ENCODE data around the gene PTGFRN.

Gene PTGFRN

DNA sequence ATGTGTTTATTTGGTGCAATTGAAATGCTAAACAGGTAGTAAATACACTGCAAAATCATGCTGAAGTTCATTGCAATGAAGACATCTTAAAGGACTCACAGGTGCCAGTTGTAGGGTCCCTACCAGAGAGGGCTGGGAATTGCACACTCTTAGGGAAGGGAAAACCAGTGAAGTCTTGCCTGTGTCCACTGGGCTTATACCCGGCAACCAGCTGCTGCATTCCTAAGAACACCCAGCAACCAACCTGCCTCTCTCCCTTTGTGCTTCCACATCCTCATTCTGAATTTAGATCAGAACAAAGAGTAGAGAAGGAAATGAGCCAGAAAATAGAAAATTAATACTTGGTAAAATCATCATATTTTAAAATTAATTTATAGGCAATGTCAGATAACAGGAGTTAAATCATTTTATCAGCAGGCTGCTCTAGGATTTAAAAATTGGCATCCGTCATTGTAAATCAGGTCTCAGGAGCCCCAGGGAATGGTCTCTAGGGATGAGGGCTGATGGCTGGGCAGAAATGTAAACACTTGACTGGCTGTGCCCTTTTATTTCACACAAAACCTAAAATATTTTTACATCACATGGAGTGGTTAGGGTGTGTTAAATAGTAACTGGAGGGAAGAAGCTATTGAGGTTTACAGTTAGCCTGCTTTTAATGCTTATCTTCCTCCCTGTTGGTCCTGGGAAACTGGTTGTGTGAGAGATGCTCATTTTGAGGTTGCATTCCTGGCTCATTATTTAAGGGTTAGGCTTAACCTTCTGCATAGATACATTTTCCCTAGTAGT lies 31.3 kb downstream of the PTGFRN start:
- Histone ChIP-seq H3K9me3 (ENCODE audit: insufficient read depth, low read depth, low read length) (no peaks in the 10 kb centered on the region), H3K4me3 (ENCODE audit: low read length) (no peak overlapping the region), H3K27me3 (ENCODE audit: insufficient read depth, low read length) (no peaks in the 10 kb centered on the region), H3K4me1 (ENCODE audit: insufficient read depth, low read length) (peaks cover 8% of the 10 kb centered on the region), H3K36me3 (ENCODE audit: insufficient read depth, low read depth, low read length) (peaks cover 29% of the 10 kb centered on the region), H3K27ac (ENCODE audit: low read length) (no peak overlapping the region), H3K9ac (ENCODE audit: low read depth, low read length) (no peak overlapping the region)

- no peak overlapping the region for H3K9ac ChIP-seq (ENCODE audit: low read depth, low read length)
- peaks cover 8% of the 10 kb centered on the region for H3K4me1 ChIP-seq (ENCODE audit: insufficient read depth, low read length)
- H3K4me3 ChIP-seq (ENCODE audit: low read length) = no peak overlapping the region
- H3K27me3 ChIP-seq (ENCODE audit: insufficient read depth, low read length) = no peaks in the 10 kb centered on the region
- H3K9me3 ChIP-seq (ENCODE audit: insufficient read depth, low read depth, low read length) = no peaks in the 10 kb centered on the region
- no peak overlapping the region for H3K27ac ChIP-seq (ENCODE audit: low read length)
- peaks cover 36% of the 10 kb centered on the region for H3K36me3 ChIP-seq (ENCODE audit: insufficient read depth, low read depth, low read length)
Observed at GRCh38 chr1:116941670-116942069, 32.0 kb downstream of the PTGFRN start.

GRCh38 chr1:116942344-116942743 lies 32.6 kb downstream of the PTGFRN start:
- Histone ChIP-seq H3K4me3 (ENCODE audit: low read length) (no peak overlapping the region), H3K9me3 (ENCODE audit: insufficient read depth, low read depth, low read length) (no peaks in the 10 kb centered on the region), H3K4me1 (ENCODE audit: insufficient read depth, low read length) (peaks cover 8% of the 10 kb centered on the region), H3K27me3 (ENCODE audit: insufficient read depth, low read length) (no peaks in the 10 kb centered on the region), H3K27ac (ENCODE audit: low read length) (no peak overlapping the region), H3K36me3 (ENCODE audit: insufficient read depth, low read depth, low read length) (peaks cover 42% of the 10 kb centered on the region), H3K9ac (ENCODE audit: low read depth, low read length) (no peak overlapping the region)

DNA sequence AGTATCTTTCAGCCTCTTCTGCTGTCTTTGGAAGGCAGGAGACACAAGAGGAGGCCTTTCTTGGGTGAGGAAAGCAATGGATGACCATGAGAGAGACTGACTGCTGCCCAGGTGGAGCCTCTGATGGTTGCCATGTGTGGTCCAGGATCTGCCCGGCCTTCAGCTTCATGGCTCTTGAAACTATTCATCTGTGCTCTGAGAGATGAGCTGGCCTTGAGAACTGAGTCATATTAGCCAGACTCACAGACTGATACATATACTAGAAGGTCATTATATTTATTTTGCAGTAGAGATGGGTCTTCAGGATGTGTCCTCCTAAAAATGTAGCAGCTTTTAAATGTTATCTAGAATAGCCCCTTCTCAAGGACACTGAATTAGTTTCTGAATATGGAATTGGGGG lies 33.7 kb downstream of the PTGFRN start:
- H3K4me1 ChIP-seq (ENCODE audit: insufficient read depth, low read length) = peaks cover 8% of the 10 kb centered on the region

DNA sequence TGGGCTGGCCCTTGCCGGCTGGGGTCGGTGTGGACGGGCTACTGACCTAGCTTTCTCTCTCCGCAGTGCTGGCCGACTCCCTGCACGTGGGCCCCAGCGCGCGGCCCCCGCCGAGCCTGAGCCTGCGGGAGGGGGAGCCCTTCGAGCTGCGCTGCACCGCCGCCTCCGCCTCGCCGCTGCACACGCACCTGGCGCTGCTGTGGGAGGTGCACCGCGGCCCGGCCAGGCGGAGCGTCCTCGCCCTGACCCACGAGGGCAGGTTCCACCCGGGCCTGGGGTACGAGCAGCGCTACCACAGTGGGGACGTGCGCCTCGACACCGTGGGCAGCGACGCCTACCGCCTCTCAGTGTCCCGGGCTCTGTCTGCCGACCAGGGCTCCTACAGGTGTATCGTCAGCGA lies 34.9 kb downstream of the PTGFRN start:
- Histone ChIP-seq H3K36me3 (ENCODE audit: insufficient read depth, low read depth, low read length) (peaks cover 55% of the 10 kb centered on the region), H3K4me3 (ENCODE audit: low read length) (no peak overlapping the region), H3K9me3 (ENCODE audit: insufficient read depth, low read depth, low read length) (no peaks in the 10 kb centered on the region), H3K9ac (ENCODE audit: low read depth, low read length) (no peak overlapping the region), H3K27me3 (ENCODE audit: insufficient read depth, low read length) (no peaks in the 10 kb centered on the region), H3K27ac (ENCODE audit: low read length) (no peak overlapping the region), H3K4me1 (ENCODE audit: insufficient read depth, low read length) (peaks cover 8% of the 10 kb centered on the region)

More for the DNA sequence above, 33.7 kb downstream of the PTGFRN start:
- no peak overlapping the region for H3K4me3 ChIP-seq (ENCODE audit: low read length)
- H3K9ac ChIP-seq (ENCODE audit: low read depth, low read length) = no peak overlapping the region
- no peaks in the 10 kb centered on the region for H3K9me3 ChIP-seq (ENCODE audit: insufficient read depth, low read depth, low read length)
- H3K27ac ChIP-seq (ENCODE audit: low read length) = no peak overlapping the region
- peaks cover 49% of the 10 kb centered on the region for H3K36me3 ChIP-seq (ENCODE audit: insufficient read depth, low read depth, low read length)
- H3K27me3 ChIP-seq (ENCODE audit: insufficient read depth, low read length) = no peaks in the 10 kb centered on the region

DNA sequence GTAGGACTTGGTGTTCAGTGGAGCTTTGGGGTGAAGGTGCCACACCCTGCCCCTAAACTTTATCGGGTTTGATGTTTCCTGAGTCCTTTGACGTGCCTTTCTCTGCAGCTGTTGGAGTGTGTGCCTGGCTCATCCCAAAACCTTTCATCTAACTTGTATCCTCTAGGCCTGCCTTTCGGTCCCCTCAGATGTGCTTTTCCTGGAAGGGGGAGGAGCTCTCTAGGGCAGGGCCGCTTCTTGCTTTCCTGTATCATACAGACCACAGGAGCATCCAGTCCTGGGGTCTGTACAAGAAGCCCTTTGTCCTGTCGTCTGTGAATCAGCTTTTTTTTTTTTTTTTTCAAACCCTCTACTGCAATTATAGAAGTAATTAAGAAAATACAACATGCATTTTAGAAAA lies 35.7 kb downstream of the PTGFRN start:
- Histone ChIP-seq H3K9me3 (ENCODE audit: insufficient read depth, low read depth, low read length) (no peaks in the 10 kb centered on the region), H3K36me3 (ENCODE audit: insufficient read depth, low read depth, low read length) (peaks cover 59% of the 10 kb centered on the region), H3K27me3 (ENCODE audit: insufficient read depth, low read length) (no peaks in the 10 kb centered on the region), H3K4me3 (ENCODE audit: low read length) (no peak overlapping the region), H3K27ac (ENCODE audit: low read length) (no peak overlapping the region), H3K4me1 (ENCODE audit: insufficient read depth, low read length) (peaks cover 7% of the 10 kb centered on the region), H3K9ac (ENCODE audit: low read depth, low read length) (no peak overlapping the region)

DNA sequence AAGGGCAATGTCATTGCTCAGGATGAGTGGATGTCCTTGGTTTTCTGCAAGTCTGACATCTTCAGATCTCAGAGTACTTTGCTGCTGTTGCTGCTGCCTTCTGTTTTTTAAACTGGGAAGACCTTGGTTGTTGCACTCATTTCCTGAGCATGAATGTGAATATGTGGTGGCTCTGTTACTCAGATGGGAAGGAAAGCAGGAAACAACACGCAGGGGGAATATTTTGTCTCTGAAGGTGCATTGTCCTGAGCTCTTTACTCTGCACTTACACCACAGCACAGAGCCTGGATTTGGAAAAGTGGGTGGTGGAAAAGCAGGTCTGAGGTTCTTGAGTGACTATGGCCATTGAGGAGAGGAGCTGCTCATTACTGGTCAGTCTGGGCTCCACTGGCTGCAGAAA lies 36.3 kb downstream of the PTGFRN start:
- H3K4me1 ChIP-seq (ENCODE audit: insufficient read depth, low read length) = peaks cover 1% of the 10 kb centered on the region; the same call in 1 of the 2 replicates
- peaks cover 65% of the 10 kb centered on the region for H3K36me3 ChIP-seq (ENCODE audit: insufficient read depth, low read depth, low read length)
- no peaks in the 10 kb centered on the region for H3K27me3 ChIP-seq (ENCODE audit: insufficient read depth, low read length)
- H3K9me3 ChIP-seq (ENCODE audit: insufficient read depth, low read depth, low read length) = no peaks in the 10 kb centered on the region
- no peak overlapping the region for H3K9ac ChIP-seq (ENCODE audit: low read depth, low read length)
- no peak overlapping the region for H3K27ac ChIP-seq (ENCODE audit: low read length)
- H3K4me3 ChIP-seq (ENCODE audit: low read length) = no peak overlapping the region

DNA sequence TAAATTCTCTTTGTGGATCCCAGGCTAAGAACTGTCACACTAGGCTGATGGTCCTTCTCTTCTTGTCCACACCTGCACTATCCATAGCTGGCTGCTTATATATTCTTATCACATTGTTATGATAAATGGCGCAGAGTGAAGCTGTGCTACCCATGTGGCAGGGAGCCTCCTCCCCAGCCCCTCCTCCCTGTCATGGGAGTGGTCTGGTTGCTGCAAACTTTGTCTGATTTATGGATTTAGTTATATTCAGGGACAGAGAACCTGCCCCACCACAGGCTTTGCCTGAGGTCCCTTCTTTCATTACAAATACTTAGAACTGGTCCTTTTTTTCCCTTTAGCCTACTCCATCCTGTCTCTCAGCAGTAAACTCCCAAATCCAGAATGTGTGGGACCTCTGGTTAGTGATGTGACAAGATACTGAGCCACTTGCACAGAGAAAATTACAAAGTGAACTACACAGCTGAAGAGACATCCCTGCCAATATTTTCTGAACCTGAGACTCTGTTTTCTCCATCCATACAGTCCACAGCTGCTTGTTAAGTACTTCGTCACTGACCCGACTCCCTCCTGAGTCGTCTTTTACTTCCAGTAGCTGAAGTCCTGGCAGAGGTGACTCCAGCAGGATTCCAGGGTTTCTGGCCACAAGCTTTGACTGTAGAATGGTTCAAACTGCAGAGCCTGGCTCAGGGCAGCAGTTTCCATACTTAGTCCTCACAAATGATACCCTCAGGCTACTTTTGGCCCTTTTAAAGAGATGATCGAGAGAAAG lies 37.6 kb downstream of the PTGFRN start:
- Histone ChIP-seq H3K4me3 (ENCODE audit: low read length) (no peak overlapping the region), H3K4me1 (ENCODE audit: insufficient read depth, low read length) (no peaks in the 10 kb centered on the region; the same call in 1 of the 2 replicates), H3K36me3 (ENCODE audit: insufficient read depth, low read depth, low read length) (peaks cover 68% of the 10 kb centered on the region), H3K9ac (ENCODE audit: low read depth, low read length) (no peak overlapping the region), H3K27ac (ENCODE audit: low read length) (no peak overlapping the region), H3K27me3 (ENCODE audit: insufficient read depth, low read length) (no peaks in the 10 kb centered on the region), H3K9me3 (ENCODE audit: insufficient read depth, low read depth, low read length) (no peaks in the 10 kb centered on the region)

DNA sequence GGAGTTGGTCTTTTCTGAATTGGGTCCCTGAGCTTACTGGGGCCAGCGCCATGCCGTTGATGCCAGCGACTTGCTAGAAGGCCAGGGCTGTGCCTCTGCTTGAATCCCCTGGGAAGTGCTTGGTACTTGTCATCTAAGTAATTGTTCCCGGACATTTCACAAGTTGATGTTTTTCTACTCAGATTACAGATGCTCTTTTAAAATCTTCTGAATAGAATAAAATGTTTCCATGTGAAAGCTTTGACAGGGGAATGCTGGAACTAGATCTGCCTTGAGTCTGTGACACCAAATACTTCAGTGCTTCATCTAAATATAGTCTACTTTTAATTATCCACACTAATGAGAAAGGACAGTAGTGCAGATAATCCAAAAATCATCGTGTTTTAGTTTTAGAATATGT lies 38.3 kb downstream of the PTGFRN start:
- Histone ChIP-seq H3K4me3 (ENCODE audit: low read length) (no peak overlapping the region), H3K27me3 (ENCODE audit: insufficient read depth, low read length) (no peaks in the 10 kb centered on the region), H3K36me3 (ENCODE audit: insufficient read depth, low read depth, low read length) (peaks cover 60% of the 10 kb centered on the region), H3K4me1 (ENCODE audit: insufficient read depth, low read length) (no peaks in the 10 kb centered on the region; the same call in 1 of the 2 replicates), H3K9ac (ENCODE audit: low read depth, low read length) (no peak overlapping the region), H3K27ac (ENCODE audit: low read length) (no peak overlapping the region), H3K9me3 (ENCODE audit: insufficient read depth, low read depth, low read length) (no peaks in the 10 kb centered on the region)

- no peaks in the 10 kb centered on the region; the same call in 1 of the 2 replicates for H3K4me1 ChIP-seq (ENCODE audit: insufficient read depth, low read length)
- no peak overlapping the region for H3K9ac ChIP-seq (ENCODE audit: low read depth, low read length)
- H3K9me3 ChIP-seq (ENCODE audit: insufficient read depth, low read depth, low read length) = no peaks in the 10 kb centered on the region
- no peaks in the 10 kb centered on the region for H3K27me3 ChIP-seq (ENCODE audit: insufficient read depth, low read length)
- H3K4me3 ChIP-seq (ENCODE audit: low read length) = no peak overlapping the region
- H3K27ac ChIP-seq (ENCODE audit: low read length) = no peak overlapping the region
- H3K36me3 ChIP-seq (ENCODE audit: insufficient read depth, low read depth, low read length) = peaks cover 57% of the 10 kb centered on the region
Observed at GRCh38 chr1:116948642-116949041, 38.9 kb downstream of the PTGFRN start.

GRCh38 chr1:116949213-116949985 lies 39.7 kb downstream of the PTGFRN start:
- Histone ChIP-seq H3K27ac (ENCODE audit: low read length) (no peak overlapping the region), H3K36me3 (ENCODE audit: insufficient read depth, low read depth, low read length) (peaks cover 57% of the 10 kb centered on the region), H3K4me1 (ENCODE audit: insufficient read depth, low read length) (no peaks in the 10 kb centered on the region; the same call in 1 of the 2 replicates), H3K9ac (ENCODE audit: low read depth, low read length) (no peak overlapping the region), H3K4me3 (ENCODE audit: low read length) (no peak overlapping the region), H3K9me3 (ENCODE audit: insufficient read depth, low read depth, low read length) (no peaks in the 10 kb centered on the region), H3K27me3 (ENCODE audit: insufficient read depth, low read length) (no peaks in the 10 kb centered on the region)
